Measurements from ENCODE around the gene MTG2. TPM values are rescaled to one million over a fixed set of nuclear protein-coding genes. Genes with fewer than 3 reads are reported as not detected.

The MTG2 gene
- total and polyA plus RNA-seq, 2 of the 13 experiments (the other 11 are each of a cell fraction or from before 2014, with no cell fraction given), result 20.4 to 37.8 TPM

GRCh38 chr20:62182469-62183425 is at the start of gene MTG2 (continued):
- peak; percentile 96; the same call in 1 of the 2 replicates for TF ChIP-seq TIGD3 (CRISPR knock-in tag; IDR thresholded peaks at IDR 0.05; ENCODE audit: borderline replicate concordance)
- TF ChIP-seq BORCS8-MEF2B (CRISPR knock-in tag; IDR thresholded peaks at IDR 0.05), result peak; percentile 98
- peak; percentile 99 for TF ChIP-seq REPIN1 (CRISPR knock-in tag; IDR thresholded peaks at IDR 0.05; ENCODE audit: borderline replicate concordance, low read depth)
- TF ChIP-seq IKZF4 (CRISPR knock-in tag; IDR thresholded peaks at IDR 0.05; ENCODE audit: borderline replicate concordance, low read depth, not compliant biosample characterization), result peak; percentile 82
- peak; percentile 88 for TF ChIP-seq ZBTB20 (CRISPR knock-in tag; IDR thresholded peaks at IDR 0.05; ENCODE audit: borderline replicate concordance, low read depth)
- TF ChIP-seq CBX2 (IDR thresholded peaks at IDR 0.05; ENCODE audit: low read depth, low read length), result no peak
- peak; percentile 75; the same call in 1 of the 2 replicates for TF ChIP-seq CBX2 (CRISPR knock-in tag; IDR thresholded peaks at IDR 0.05; ENCODE audit: low read depth)
- peak; percentile 69; the same call in 1 of the 2 replicates for TF ChIP-seq ZNF784 (CRISPR knock-in tag; IDR thresholded peaks at IDR 0.05; ENCODE audit: borderline replicate concordance)
- peak; percentile 98 for TF ChIP-seq ZNF331 (CRISPR knock-in tag; IDR thresholded peaks at IDR 0.05)
- TF ChIP-seq GPBP1L1 (CRISPR knock-in tag; IDR thresholded peaks at IDR 0.05), result no peak
- peak in 1 of 2 experiments; percentile 83; a peak in 2 of 4 replicates for TF ChIP-seq ATF4 (CRISPR knock-in tag; IDR thresholded peaks at IDR 0.05)
- peak; percentile 99 for TF ChIP-seq POGK (CRISPR knock-in tag; conservative IDR thresholded peaks at IDR 0.05)
- TF ChIP-seq ZNF496 (CRISPR knock-in tag; IDR thresholded peaks at IDR 0.05; ENCODE audit: insufficient replicate concordance), result no peak
- TF ChIP-seq ZNF251 (CRISPR knock-in tag; IDR thresholded peaks at IDR 0.05), result no peak
- peak; percentile 87; the same call in 1 of the 2 replicates for TF ChIP-seq MTF1 (CRISPR knock-in tag; IDR thresholded peaks at IDR 0.05)
- TF ChIP-seq PHF21A (CRISPR knock-in tag; IDR thresholded peaks at IDR 0.05), result peak; percentile 71
- peak; percentile 41; the same call in 1 of the 2 replicates for TF ChIP-seq KDM1A (CRISPR knock-in tag; IDR thresholded peaks at IDR 0.05)
- TF ChIP-seq MAFG (CRISPR knock-in tag; IDR thresholded peaks at IDR 0.05), result no peak
- TF ChIP-seq RCOR2 (CRISPR knock-in tag; IDR thresholded peaks at IDR 0.05), result no peak; the same call in 1 of the 2 replicates
- peak; percentile 93 for TF ChIP-seq RARG (CRISPR knock-in tag; IDR thresholded peaks at IDR 0.05; ENCODE audit: low read depth)
- peak; percentile 86; the same call in 1 of the 2 replicates for TF ChIP-seq ZNF567 (CRISPR knock-in tag; IDR thresholded peaks at IDR 0.05; ENCODE audit: borderline replicate concordance)
- TF ChIP-seq ZBTB8A (CRISPR knock-in tag; IDR thresholded peaks at IDR 0.05; ENCODE audit: borderline replicate concordance, low read depth), result no peak

Measured in HepG2 (cell line).